HG03354 (cell line): ENCODE measurements around the gene ACRBP.

Source experiments
- ATAC-seq: cut with Tn5 transposase; IDR thresholded peaks from one replicate; pipeline ENCODE4 v1.9.1; 2021; ENCODE audit warnings: mild to moderate bottlenecking; ENCODE audit not compliant: unreplicated experiment, poor library complexity, severe bottlenecking

ACRBP gene

GRCh38 chr12:6652391-6652790 lies 5.2 kb upstream of the ACRBP start:
- no peak for ATAC-seq

GRCh38 chr12:6650832-6651231 lies 3.6 kb upstream of the ACRBP start:
- ATAC-seq, result no peak

DNA sequence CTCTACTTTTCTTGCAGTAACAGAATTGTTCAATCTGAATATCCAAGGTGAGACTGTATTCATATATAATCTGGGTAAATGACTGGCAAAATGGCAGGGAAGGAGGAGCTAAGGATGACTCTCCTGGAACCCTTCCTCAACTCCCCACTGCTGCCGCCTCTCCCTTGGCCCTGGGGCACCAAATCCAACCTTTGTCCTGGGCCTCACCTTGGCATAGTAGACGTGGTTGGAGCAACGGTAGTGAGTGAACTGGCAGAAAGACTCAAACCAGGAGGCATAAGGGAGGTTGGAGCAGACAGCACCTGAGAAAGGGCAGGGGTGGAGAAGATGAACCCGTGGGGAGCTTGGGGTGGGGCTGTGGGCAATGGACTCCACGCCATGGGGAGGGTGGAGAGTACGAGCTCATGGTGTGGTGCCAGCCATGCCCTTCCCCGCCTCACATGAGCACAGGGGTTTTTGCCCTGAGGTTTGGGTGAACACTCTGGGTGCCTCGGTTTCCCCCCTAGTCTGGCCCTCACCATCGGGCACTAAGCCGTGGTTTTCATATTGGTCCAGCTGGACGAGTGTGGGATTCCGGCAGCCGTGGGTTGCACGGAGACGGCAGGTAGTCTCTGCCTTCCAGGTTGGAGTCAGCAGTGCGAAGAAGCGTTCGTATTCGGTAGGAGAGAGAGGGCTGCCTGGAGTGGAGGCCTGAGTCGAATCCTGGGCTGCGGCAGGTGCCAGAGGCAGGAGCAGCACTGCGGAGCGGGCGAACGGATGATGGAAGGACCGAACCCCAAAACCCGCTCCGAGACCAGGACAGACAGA lies 753 bp downstream of the ACRBP start:
- ATAC-seq, result no peak

- no peak for ATAC-seq
Measured at GRCh38 chr12:6644903-6645302, 2.3 kb downstream of the ACRBP start.

DNA sequence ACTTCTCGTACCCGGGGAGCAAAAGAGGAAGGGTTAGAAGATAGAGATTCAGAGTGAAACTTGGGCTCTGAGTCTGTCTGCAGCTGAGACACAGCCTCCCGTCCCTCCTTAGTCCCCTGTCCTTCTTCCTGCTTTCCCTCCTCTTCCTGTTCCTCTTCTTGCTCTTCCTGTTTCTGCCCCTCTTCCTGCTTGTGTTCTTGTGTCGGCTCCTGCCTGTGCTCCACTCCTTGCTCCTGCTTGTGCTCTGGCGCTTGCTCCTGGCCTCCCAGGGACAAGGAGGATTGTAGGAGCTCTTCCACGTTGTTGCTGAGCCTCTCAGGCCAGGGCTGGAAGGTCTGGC lies 3.0 kb downstream of the ACRBP start:
- ATAC-seq, result no peak

GRCh38 chr12:6643569-6644256 lies 3.5 kb downstream of the ACRBP start:
- no peak for ATAC-seq

- no peak for ATAC-seq
Measured at GRCh38 chr12:6641131-6641530, 6.1 kb downstream of the ACRBP start.

GRCh38 chr12:6640497-6640896 lies 6.7 kb downstream of the ACRBP start:
- no peak for ATAC-seq

DNA sequence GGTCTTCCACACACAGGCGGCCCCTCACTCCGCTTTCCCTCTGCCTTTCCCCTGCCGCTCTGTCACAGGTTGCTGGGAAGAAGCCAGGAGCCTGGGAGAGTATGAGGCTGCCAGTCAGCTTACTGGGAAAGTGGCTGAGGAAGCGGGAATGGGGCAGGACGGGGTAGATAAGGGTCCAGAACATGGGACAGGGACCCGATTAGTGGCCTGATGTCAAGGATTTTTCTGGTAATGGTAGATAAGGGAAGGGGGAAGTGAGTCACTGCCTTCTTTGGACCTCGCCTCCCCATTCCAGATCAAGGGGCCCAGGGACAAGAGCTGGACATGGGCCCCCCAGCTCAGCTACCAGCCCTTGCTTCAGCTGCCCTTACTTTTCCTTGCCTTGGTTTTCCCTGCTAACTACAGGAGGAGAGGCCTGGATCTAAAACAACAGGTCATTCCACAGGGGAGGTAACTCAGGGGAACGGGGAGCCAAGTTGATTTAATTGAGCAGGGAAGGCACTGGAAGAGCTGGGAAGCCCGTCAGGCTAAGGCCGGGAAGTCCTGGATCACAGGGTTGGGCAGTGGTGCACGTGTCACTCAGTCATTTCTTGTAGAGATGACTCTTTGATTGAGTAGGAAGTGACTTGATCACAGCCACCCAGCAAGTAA lies 8.0 kb downstream of the ACRBP start:
- no peak for ATAC-seq

- ATAC-seq, result no peak
Measured at GRCh38 chr12:6638305-6638704, 8.9 kb downstream of the ACRBP start.

DNA sequence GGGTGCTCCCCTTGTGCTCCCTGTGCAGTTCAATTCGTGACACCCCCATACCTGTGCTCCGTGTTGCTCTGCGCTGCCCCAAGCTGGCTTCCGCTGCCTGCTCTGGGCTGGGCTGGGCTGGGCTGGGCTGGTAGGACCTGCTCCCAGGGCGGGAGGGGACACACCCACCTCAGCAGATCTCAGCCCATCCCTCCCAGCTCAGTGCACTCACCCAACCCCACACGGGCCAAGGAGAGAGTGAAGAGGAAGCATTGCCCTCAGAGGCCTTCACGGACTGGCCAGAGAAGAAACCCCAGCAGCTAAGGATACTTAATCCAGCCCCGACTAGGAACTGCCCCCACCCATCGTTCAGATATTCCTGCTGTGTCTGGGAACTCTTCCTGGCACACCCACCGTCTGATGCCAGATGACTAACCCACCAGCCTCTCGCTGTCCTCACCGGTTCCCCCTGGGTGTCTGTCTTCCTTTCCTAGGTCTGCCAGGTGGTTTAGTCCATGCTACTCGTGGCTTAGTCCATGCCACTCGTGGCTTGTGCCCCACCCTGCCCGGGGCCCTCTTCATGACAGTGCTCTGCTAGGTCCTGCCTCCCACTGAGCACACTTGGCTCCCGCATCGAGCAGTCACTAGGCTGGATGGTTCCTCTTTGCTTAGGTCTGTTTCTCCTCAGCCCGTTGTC lies 11.2 kb downstream of the ACRBP start, which contains the start of gene LPAR5:
Gene LPAR5 (minus strand): TSS at position 104 of the 676 bp plus-strand sequence. CDS start 14,711 bp downstream, outside the sequence.
- ATAC-seq, result peak; percentile 38

DNA sequence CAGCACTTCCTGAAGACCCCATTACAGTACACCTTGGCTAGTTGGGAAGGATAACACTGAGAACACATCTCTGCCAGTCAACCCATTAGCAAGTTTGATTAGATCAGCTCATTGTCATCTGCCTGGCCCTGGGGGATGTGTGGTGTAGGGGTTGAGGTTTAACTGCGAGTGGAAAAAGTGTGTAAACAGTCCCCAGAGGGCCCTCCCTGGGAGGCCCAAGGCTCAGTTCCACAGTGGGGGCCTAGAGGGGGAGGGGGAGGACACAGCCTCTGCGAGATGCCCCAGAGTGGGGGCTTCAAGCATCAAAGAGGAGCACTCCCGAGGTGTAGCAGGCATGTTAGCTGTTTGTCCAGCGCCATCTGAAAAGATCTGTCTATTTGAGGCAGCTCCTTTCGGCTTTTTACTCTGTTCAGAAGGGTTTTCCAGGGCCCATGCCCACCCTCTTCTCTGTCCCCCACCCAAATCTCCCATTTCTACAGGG lies 11.8 kb downstream of the ACRBP start:
- peak; percentile 59 for ATAC-seq

DNA sequence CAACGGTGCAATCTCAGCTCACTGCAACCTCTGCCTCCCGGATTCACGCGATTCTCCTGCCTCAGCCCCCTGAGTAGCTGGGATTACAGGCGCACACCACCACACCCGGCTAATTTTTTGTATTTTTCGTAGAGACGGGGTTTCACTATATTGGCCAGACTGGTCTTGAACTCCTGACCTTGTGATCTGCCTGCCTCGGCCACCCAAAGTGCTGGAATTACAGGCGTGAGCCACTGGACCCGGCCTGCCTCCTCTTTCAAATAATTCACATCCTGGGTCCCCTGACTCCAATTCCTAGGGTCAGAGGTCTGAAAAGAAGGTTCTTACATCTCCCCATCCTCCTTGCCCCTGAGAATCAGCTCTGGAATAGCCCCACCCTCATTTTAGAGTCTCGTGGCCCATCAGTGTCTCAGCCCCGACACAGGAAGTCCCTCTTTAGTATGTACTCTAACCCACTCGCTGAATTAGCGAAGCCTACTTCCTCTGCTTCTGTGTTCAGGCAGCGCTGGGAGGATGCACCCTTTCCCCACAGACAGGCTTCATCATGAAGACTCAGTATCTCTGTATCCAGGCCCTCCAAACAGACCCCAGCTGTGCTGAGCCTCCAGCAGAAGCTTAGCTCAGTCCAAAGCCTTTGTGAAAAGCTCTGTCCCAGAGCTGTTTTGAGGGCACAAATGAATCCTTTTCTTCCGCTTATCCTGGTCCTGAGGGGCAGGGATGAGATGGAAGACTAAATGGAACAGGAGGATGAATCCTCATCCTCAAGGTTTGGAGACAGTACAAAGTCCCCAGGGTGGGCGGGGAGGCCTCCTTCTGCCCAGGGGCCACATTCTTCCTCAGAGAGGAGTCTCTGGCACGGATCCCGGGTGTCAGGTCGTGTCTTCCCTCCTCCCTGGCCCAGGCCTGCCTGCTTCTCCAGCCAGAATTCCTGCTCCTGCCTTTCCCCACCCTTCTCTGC lies 14.9 kb downstream of the ACRBP start:
- peak; percentile 64 for ATAC-seq

DNA sequence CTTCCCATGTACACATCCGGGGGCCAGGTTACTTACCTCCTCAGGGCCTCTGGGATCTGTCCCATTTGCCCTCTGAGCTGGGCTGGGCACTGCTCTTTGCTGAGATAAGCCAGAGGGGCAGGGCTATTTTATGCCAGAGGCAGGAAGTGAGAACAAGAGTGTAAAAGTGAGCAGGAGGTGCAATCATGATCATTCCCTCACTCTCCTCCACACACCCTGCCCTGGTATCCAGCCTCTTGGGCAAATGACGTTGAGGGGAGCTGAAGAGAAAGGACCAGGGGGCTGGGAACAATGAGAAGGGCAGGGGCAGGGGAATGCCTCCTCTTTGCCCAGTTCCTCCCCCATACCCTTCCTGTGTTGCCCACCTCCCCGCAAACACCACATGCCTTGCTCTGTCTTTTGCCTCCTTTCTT lies 15.7 kb downstream of the ACRBP start:
- no peak for ATAC-seq

- no peak for ATAC-seq
Measured at GRCh38 chr12:6630736-6631135, 16.5 kb downstream of the ACRBP start.

GRCh38 chr12:6627616-6628015 lies 19.6 kb downstream of the ACRBP start:
- no peak for ATAC-seq

GRCh38 chr12:6626654-6627283 lies 20.5 kb downstream of the ACRBP start:
- no peak for ATAC-seq

DNA sequence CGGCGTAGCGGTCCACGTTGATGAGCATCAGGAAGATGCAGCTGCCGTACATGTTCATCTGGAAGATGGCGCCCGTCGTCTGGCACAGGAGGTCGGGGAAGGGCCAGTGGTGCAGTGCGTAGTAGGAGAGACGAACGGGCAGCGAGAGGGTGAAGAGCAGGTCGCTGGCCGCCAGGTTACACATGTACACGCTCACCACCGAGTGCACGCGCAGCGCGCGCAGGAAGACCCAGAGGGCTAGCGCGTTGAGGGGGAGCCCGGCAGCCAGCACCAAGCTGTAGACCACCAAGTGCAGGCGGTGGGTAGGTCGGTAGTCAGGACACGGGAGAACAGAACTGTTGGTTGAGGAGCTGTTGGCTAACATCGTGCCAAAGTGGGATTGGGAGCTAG lies 26.4 kb downstream of the ACRBP start:
- no peak for ATAC-seq
